Upper lobe of left lung (tissue), 6 donors: ENCODE results near the gene GDE1. TPM values are rescaled to one million over a fixed set of nuclear protein-coding genes. Genes with fewer than 3 reads are reported as not detected.

Source experiments
- ATAC-seq, 2 donors: fragments of 200-7000 bp; cut with Tn5 transposase; one replicate each; pipeline ENCODE4 v1.9.1; 2022; ENCODE audit warnings: mild to moderate bottlenecking in 2 of 2, moderate library complexity in 2 of 2; ENCODE audit not compliant: low FRiP score in 2 of 2
- DNase-seq, 2 donors: peaks; one replicate each; pipeline ENCODE4 v3.0.0-alpha.2; 2019 to 2020
- H3K27ac ChIP-seq, 4 donors: fragments of 200-600 bp; sonication (generic); one replicate each; pipeline ENCODE4 v1.5.1; 2016 to 2019
- H3K27me3 ChIP-seq, 4 donors: fragments of 200-600 bp; sonication (generic); one replicate each; pipeline ENCODE4 v1.5.1; 2017 to 2019
- H3K36me3 ChIP-seq, 4 donors: fragments of 200-600 bp; sonication (generic); one replicate each; pipeline ENCODE4 v1.5.1; 2016 to 2019
- H3K4me1 ChIP-seq, 4 donors: fragments of 200-600 bp; sonication (generic); one replicate each; pipeline ENCODE4 v1.5.1; 2018 to 2019
- H3K4me3 ChIP-seq, 4 donors: fragments of 200-600 bp; sonication (generic); one replicate each; pipeline ENCODE4 v1.5.1; 2017 to 2019; ENCODE audit warnings: mild to moderate bottlenecking in 2 of 4, moderate library complexity in 1 of 4
- H3K9me3 ChIP-seq, 4 donors: fragments of 200-600 bp; sonication (generic); one replicate each; pipeline ENCODE4 v1.5.1; 2018 to 2019
- EP300 ChIP-seq, 4 donors: sonication (generic); formaldehyde crosslinking; IDR thresholded peaks; one replicate each; pipeline ENCODE4 v1.5.1; 2017; ENCODE audit warnings: antibody characterized with exemption in 4 of 4, control low read depth in 2 of 4
- POLR2A ChIP-seq, 4 donors: fragments of 450-650 bp; IDR thresholded peaks; one replicate each; pipeline ENCODE4 v1.5.1; 2016 to 2017; ENCODE audit warnings: antibody characterized with exemption in 4 of 4, mild to moderate bottlenecking in 2 of 4
- POLR2AphosphoS5 ChIP-seq, 2 donors: sonication (generic); formaldehyde crosslinking; IDR thresholded peaks; one replicate each; pipeline ENCODE4 v1.5.1; 2017; ENCODE audit warnings: antibody characterized with exemption in 2 of 2
- WGBS, 2 donors: methylation state at CpG; one replicate each; pipeline ENCODE4 v1.1.5; 2017 to 2018; 5-methylcytosine and 5-hydroxymethylcytosine counted together
- total RNA-seq, 6 donors: library from RNA; depleted of rRNA in 4 of 6; stranded (reverse); fragments of >200 nt in 4 of 6; gene quantifications; one replicate each; pipeline versions ENCODE4 v1.1.0 to v1.2.1, GENCODE V29; 2016 to 2021
- TF ChIP-seq, protein P1 (sequence below), 6 experiments: fragments of 450-650 bp in 4 of 6; fragments of 200-600 bp in 2 of 6; sonication (generic) in 2 of 6; IDR thresholded peaks; one replicate each; pipeline ENCODE4 v1.5.1; 2016 to 2019; ENCODE audit warnings: antibody characterized with exemption in 6 of 6
- donor health status: DM: no; HTN: no; CAD: no; lungs with moderate emphysema.
- donor health status: DM: no; HTN: yes; CAD: no; lungs with severe emphysema.

The GDE1 gene
- total RNA-seq, 6 donors from 2014 or later: 33.5 to 93.6 (median 88.2) TPM

DNA sequence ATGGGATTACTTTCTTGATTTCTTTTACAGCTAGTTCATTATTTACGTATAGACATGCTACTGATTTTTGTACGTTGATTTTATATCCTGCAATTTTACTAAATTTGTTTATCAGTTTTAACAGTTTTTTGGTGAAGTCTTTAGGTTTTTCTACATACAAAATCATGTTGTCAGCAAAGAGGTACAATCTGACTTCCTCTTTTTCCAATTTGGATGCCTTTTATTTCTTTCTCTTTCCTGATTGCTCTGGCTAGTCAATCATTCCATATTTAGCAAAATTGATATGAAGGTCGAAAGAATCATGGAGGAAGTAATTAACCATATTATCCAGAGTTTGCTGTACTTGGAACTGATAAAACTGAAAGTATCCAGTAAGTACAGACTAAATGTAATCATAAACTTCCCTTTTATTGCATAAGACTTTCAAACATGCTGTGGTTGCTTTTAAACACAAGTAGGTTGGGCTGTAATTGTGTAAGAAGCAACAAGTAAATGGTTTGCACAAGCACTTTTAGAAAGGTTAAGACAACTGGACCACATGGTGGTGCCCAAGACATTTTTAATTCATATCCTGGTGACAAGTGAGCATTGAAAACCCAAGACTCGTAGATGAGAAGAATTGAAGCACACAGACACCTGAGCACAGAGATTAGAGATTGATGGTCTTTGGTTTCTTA is 8.4 kb downstream of the GDE1 start:
- H3K9me3 ChIP-seq: no peaks in the 10 kb centered on the region
- DNase-seq: peak in 1 of 2 donors; percentile 30
- WGBS, 2 donors: 49 to 51% methylated on average over 4 of the region's 4 CpGs
- peak overlapping the region in 1 of 4 donors; percentile 4 for H3K4me3 ChIP-seq
- H3K36me3 ChIP-seq: peaks cover 6 to 49% (median 23%) of the 10 kb centered on the region in 4 donors
- ATAC-seq: peak; percentile 11 to 73
- H3K27ac ChIP-seq: peak overlapping the region in 3 of 4 donors; percentile 11 to 47 (median 32)
- H3K4me1 ChIP-seq: peaks cover 10 to 26% (median 25%) of the 10 kb centered on the region in 4 donors
- no peaks in the 10 kb centered on the region for H3K27me3 ChIP-seq
- no peak for TF ChIP-seq POLR2A (IDR thresholded peaks at IDR 0.05)
- no peak for TF ChIP-seq EP300 (IDR thresholded peaks at IDR 0.05)
- TF ChIP-seq, protein P1, sequence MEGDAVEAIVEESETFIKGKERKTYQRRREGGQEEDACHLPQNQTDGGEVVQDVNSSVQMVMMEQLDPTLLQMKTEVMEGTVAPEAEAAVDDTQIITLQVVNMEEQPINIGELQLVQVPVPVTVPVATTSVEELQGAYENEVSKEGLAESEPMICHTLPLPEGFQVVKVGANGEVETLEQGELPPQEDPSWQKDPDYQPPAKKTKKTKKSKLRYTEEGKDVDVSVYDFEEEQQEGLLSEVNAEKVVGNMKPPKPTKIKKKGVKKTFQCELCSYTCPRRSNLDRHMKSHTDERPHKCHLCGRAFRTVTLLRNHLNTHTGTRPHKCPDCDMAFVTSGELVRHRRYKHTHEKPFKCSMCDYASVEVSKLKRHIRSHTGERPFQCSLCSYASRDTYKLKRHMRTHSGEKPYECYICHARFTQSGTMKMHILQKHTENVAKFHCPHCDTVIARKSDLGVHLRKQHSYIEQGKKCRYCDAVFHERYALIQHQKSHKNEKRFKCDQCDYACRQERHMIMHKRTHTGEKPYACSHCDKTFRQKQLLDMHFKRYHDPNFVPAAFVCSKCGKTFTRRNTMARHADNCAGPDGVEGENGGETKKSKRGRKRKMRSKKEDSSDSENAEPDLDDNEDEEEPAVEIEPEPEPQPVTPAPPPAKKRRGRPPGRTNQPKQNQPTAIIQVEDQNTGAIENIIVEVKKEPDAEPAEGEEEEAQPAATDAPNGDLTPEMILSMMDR (IDR thresholded peaks at IDR 0.05): peak in 1 of 6 experiments; percentile 24
- TF ChIP-seq POLR2AphosphoS5 (IDR thresholded peaks at IDR 0.05): peak in 1 of 2 donors; percentile 76

DNA sequence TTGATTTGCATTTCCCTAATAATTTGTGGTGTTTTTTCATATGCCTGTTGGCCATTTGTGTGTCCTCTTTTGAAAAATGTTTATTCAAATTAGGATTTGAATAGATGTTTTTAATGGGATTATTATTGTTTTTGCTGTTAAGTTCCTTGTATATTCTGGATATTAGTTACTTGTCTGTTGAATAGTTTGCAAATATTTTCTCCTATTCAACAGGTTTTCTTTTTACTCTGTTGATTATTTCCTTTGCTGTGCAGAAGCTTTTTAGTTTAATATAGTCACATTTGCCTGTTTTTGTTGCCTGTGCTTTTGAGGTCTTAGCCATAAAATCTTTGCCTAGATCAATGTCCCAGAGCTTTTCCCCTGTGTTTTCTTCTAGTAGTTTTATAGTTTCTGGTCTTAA is 9.6 kb downstream of the GDE1 start:
- H3K36me3 ChIP-seq: peaks cover 9 to 62% (median 25%) of the 10 kb centered on the region in 4 donors
- no peak overlapping the region for H3K27ac ChIP-seq
- no peak overlapping the region for H3K4me3 ChIP-seq
- no peak for TF ChIP-seq POLR2AphosphoS5 (IDR thresholded peaks at IDR 0.05)
- TF ChIP-seq POLR2A (IDR thresholded peaks at IDR 0.05): no peak
- TF ChIP-seq, protein P1 (IDR thresholded peaks at IDR 0.05): no peak
- no peak for TF ChIP-seq EP300 (IDR thresholded peaks at IDR 0.05)
- DNase-seq (no peak), ATAC-seq (no peak)
- H3K27me3 ChIP-seq: no peaks in the 10 kb centered on the region
- H3K4me1 ChIP-seq: peaks cover 10 to 22% (median 17%) of the 10 kb centered on the region in 4 donors
- no peaks in the 10 kb centered on the region for H3K9me3 ChIP-seq

- Histone ChIP-seq H3K9me3 (no peaks in the 10 kb centered on the region), H3K4me1 (peaks cover 0 to 5% (median 0%) of the 10 kb centered on the region in 4 donors), H3K4me3 (no peak overlapping the region), H3K36me3 (peaks cover 13 to 85% (median 43%) of the 10 kb centered on the region in 4 donors), H3K27me3 (no peaks in the 10 kb centered on the region), H3K27ac (no peak overlapping the region)
- 82 to 85% methylated on average over 2 of the region's 2 CpGs for WGBS, 2 donors
- DNase-seq (no peak), ATAC-seq (no peak)
- TF ChIP-seq, protein P1 (IDR thresholded peaks at IDR 0.05): no peak
- TF ChIP-seq POLR2AphosphoS5 (IDR thresholded peaks at IDR 0.05) (no peak), EP300 (IDR thresholded peaks at IDR 0.05) (no peak), POLR2A (IDR thresholded peaks at IDR 0.05) (no peak)
Observed at GRCh38 chr16:19507867-19508266, 14.0 kb downstream of the GDE1 start.

DNA sequence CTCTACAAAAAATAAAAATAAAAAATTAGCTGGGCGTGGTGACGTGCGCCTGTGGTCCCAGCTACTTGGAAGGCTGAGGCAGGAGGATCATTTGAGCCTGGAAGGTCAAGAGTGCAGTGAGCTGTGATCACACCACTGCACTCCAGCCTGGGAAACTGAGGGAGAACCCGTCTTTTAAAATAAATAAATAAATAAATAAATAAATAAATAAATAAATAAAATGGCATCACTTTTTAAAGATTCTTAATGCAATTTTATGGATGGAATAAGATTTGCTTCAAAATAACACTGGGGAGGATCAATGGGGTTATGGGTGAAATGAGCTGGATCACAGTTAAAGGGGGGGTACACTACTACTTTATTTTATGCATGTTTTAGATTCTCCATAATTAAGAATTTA is 14.9 kb downstream of the GDE1 start:
- DNase-seq (no peak), ATAC-seq (no peak)
- no peak overlapping the region for H3K27ac ChIP-seq
- H3K27me3 ChIP-seq: no peaks in the 10 kb centered on the region
- peaks cover 13 to 94% (median 51%) of the 10 kb centered on the region in 4 donors for H3K36me3 ChIP-seq
- no peak for TF ChIP-seq POLR2A (IDR thresholded peaks at IDR 0.05)
- no peak for TF ChIP-seq POLR2AphosphoS5 (IDR thresholded peaks at IDR 0.05)
- no peak for TF ChIP-seq EP300 (IDR thresholded peaks at IDR 0.05)
- TF ChIP-seq, protein P1 (IDR thresholded peaks at IDR 0.05): no peak
- peaks cover 0 to 5% (median 0%) of the 10 kb centered on the region in 4 donors for H3K4me1 ChIP-seq
- no peak overlapping the region for H3K4me3 ChIP-seq
- H3K9me3 ChIP-seq: no peaks in the 10 kb centered on the region
- 96 to 97% methylated on average over 4 of the region's 4 CpGs for WGBS, 2 donors
